A673 (cell line): ENCODE data around the gene DNAJB12. TPM values are rescaled to one million over a fixed set of nuclear protein-coding genes. Genes with fewer than 3 reads are reported as not detected.

ENCODE experiments used
- BruUV-seq: library from RNA; stranded (reverse); fragments of 400-500 nt; replicated peaks from 2 replicates; lab custom pipeline; 2021; lab: Mats Ljungman, UMichigan
- CTCF ChIA-PET: fragments of 300-600 bp; sonication (Branson Sonifier 250); formaldehyde crosslinking; loops from one replicate; lab custom pipeline; 2022; ENCODE audit warnings: antibody characterized with exemption; lab: Charles Lee
- POLR2A ChIA-PET: fragments of 300-600 bp; sonication (Branson Sonifier 250); formaldehyde crosslinking; loops from one replicate; lab custom pipeline; 2022; ENCODE audit warnings: antibody characterized with exemption; ENCODE audit not compliant: low non-redundant PET; lab: Charles Lee
- DNase-seq: peaks from one replicate; pipeline ENCODE4 v3.0.0-alpha.2; 2015; ENCODE audit warnings: low spot score
- H3K27ac ChIP-seq: fragments of 200-600 bp; sonication (generic); 2 replicates; pipeline ENCODE4 v1.5.1; 2016; ENCODE audit warnings: mixed run types, low read depth, mild to moderate bottlenecking, mixed read lengths, antibody characterized with exemption, low read length; ENCODE audit not compliant: poor library complexity, severe bottlenecking
- H3K27me3 ChIP-seq: fragments of 200-600 bp; sonication (generic); replicated peaks from 2 replicates; pipeline ENCODE4 v1.6.1; 2017; ENCODE audit warnings: mixed run types, low read depth, mild to moderate bottlenecking, mixed read lengths, antibody characterized with exemption, low read length; ENCODE audit not compliant: insufficient read depth, poor library complexity
- H3K36me3 ChIP-seq: fragments of 200-600 bp; sonication (generic); 2 replicates; pipeline ENCODE4 v1.6.1; 2016; ENCODE audit warnings: mixed run types, mild to moderate bottlenecking, mixed read lengths, antibody characterized with exemption, low read length; ENCODE audit not compliant: insufficient read depth, poor library complexity, severe bottlenecking
- H3K4me1 ChIP-seq: fragments of 200-600 bp; sonication (generic); 2 replicates; pipeline ENCODE4 v1.6.1; 2017; ENCODE audit warnings: mixed run types, mild to moderate bottlenecking, mixed read lengths, antibody characterized with exemption, low read length; ENCODE audit not compliant: insufficient read depth, poor library complexity, severe bottlenecking
- H3K4me3 ChIP-seq: fragments of 200-600 bp; sonication (generic); 2 replicates; pipeline ENCODE4 v1.5.1; 2016; ENCODE audit warnings: low read depth, mixed run types, mild to moderate bottlenecking, mixed read lengths, low read length; ENCODE audit not compliant: poor library complexity, severe bottlenecking
- H3K9me3 ChIP-seq: fragments of 200-600 bp; sonication (generic); 2 replicates; pipeline ENCODE4 v1.6.1; 2016; ENCODE audit warnings: mixed run types, low read depth, mild to moderate bottlenecking, mixed read lengths, antibody characterized with exemption, low read length; ENCODE audit not compliant: poor library complexity, severe bottlenecking
- CTCF ChIP-seq: fragments of 300-800, 200-600 bp; sonication (generic); conservative IDR thresholded peaks from 2 replicates; pipeline ENCODE4 v1.5.1; 2017; ENCODE audit warnings: low read depth, mild to moderate bottlenecking, antibody characterized with exemption, low read length, moderate library complexity, mixed read lengths
- EZH2 ChIP-seq: fragments of 200-600 bp; sonication (generic); IDR thresholded peaks from 2 replicates; pipeline ENCODE4 v1.6.1; 2017; ENCODE audit warnings: borderline replicate concordance, low read depth, mild to moderate bottlenecking, mixed read lengths, antibody characterized with exemption, low read length; ENCODE audit not compliant: poor library complexity, severe bottlenecking
- intact Hi-C: fragments of 100-400 bp; cut with micrococcal nuclease; formaldehyde crosslinking; loops from one replicate; pipeline ENCODE4 v1.10.0; 2022; ENCODE audit not compliant: unreplicated experiment
- total RNA-seq: library from RNA; stranded (reverse); gene quantifications from 2 replicates; pipeline ENCODE4 v1.2.3, GENCODE V29; 2021

Gene DNAJB12
- total RNA-seq, 1 experiment from 2014 or later: 29.5 TPM

DNA sequence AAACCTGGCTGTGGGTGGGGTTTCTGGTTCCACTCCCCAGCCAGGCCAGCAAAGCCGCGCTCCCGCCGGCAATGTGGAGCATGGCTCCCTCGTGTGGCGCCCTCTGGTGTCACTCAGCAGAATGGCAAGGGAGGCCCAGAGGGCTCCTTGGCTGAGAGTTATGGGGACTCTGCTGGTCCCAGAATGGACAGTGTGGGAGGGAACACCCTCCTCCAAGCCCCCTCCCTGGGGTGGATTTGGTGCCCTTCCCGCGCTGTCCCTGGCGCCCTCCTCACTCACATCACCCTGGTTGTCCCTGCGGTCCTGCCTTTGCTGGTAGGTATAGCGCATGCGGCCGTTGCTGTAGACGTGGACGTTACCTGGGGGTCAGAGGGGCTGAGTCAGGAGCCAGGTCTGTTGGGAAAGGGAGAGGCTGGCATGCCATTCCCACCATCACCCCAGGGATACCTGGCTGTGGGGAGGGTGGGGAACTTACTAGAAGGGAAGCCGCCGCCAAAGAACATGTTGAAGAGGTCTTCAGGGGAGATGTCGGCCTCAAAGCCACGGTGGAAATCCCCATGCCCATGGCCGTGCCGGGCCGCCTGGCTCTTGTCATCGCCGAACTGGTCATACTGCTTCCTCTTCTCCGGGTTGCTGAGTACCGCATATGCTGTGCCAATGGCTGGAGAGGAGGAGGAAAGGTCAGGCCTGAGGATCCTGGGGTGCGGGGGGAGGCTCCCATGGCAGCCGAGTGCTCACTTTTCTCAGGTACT is 14.0 kb downstream of the DNAJB12 start:
- Histone ChIP-seq H3K4me3 (no peak overlapping the region), H3K36me3 (peaks cover 20% of the 10 kb centered on the region), H3K27ac (no peak overlapping the region), H3K9me3 (no peaks in the 10 kb centered on the region), H3K27me3 (no peaks in the 10 kb centered on the region), H3K4me1 (peaks cover 8% of the 10 kb centered on the region)
- TF ChIP-seq EZH2 (no peak), CTCF (peak; percentile 98)
- ChIA-PET POLR2A (no interaction called here), CTCF (interaction anchor here (1.0 to 2.2 kb wide), 2 partner anchors 181 to 292 kb away, joined by 4 to 5 read pairs; no protein-coding TSS in a partner anchor)
- intact Hi-C loops: no loop called here
- peak; percentile 79 for DNase-seq
- no TSS peak for BruUV-seq

- no peak overlapping the region for H3K27ac ChIP-seq
- intact Hi-C loops: loop anchor here (5.0 to 10.0 kb wide), 2 partner anchors 381 to 1023 kb away; partner anchors contain the start of gene SLC29A3
- no peak overlapping the region for H3K4me3 ChIP-seq
- H3K36me3 ChIP-seq: peaks cover 25% of the 10 kb centered on the region
- BruUV-seq: no TSS peak
- TF ChIP-seq CTCF (no peak), EZH2 (no peak)
- DNase-seq: no peak
- peaks cover 8% of the 10 kb centered on the region for H3K4me1 ChIP-seq
- no peaks in the 10 kb centered on the region for H3K9me3 ChIP-seq
- ChIA-PET CTCF (interaction anchor here (0.7 kb wide), 1 partner anchor 673 kb away, joined by 4 read pairs; no protein-coding TSS in a partner anchor), POLR2A (no interaction called here)
- no peaks in the 10 kb centered on the region for H3K27me3 ChIP-seq
These were observed 16.5 kb downstream of the DNAJB12 start for GRCh38 chr10:72338180-72338579.

DNA sequence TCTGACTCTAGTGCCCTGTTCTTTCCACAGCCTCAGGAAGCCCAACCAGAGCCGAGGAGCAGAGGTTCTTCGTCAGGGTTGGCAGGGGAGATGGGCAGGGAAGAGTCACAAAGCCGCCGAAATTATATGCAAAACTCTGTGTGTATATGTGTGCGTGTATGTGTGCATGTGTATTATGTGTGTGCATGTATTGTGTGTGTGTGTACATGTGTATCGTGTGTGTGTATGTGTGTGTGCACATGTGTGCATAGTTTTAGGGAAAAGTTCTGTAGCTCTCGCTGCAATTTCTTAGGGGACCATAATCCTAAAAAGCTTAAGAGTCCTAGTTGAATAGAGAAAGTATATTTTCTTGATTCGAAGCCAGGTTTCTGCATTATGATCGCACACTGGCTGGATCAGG is 17.0 kb downstream of the DNAJB12 start:
- no peaks in the 10 kb centered on the region for H3K27me3 ChIP-seq
- ChIA-PET POLR2A (no interaction called here), CTCF (interaction anchor here (0.6 to 0.9 kb wide), 6 partner anchors 121 to 729 kb away, joined by 3 to 5 read pairs (median 4); no protein-coding TSS in a partner anchor)
- H3K4me3 ChIP-seq: no peak overlapping the region
- no peaks in the 10 kb centered on the region for H3K9me3 ChIP-seq
- DNase-seq: no peak
- no peak overlapping the region for H3K27ac ChIP-seq
- BruUV-seq: no TSS peak
- H3K36me3 ChIP-seq: peaks cover 25% of the 10 kb centered on the region
- no peak for TF ChIP-seq CTCF
- TF ChIP-seq EZH2: no peak
- H3K4me1 ChIP-seq: peaks cover 13% of the 10 kb centered on the region
- intact Hi-C loops: loop anchor here (2.0 to 10.0 kb wide), 3 partner anchors 380 to 1023 kb away; partner anchors contain the start of gene SLC29A3
